Endodermal cell (in vitro differentiated cells): ENCODE data around the gene KANSL1L. TPM values are rescaled to one million over a fixed set of nuclear protein-coding genes. Genes with fewer than 3 reads are reported as not detected.

Source experiments
- DNase-seq: peaks from one replicate; pipeline ENCODE4 v3.0.0-alpha.2; 2017
- H3K27ac ChIP-seq: 2 replicates; pipeline ENCODE4 v1.5.1; 2013; ENCODE audit warnings: mild to moderate bottlenecking, low read depth, low read length, moderate library complexity
- H3K27me3 ChIP-seq: 2 replicates; pipeline ENCODE4 v1.6.1; 2013; ENCODE audit warnings: mild to moderate bottlenecking, low read length, moderate library complexity; ENCODE audit not compliant: insufficient read depth, control insufficient read depth, poor library complexity, severe bottlenecking
- H3K36me3 ChIP-seq: 2 replicates; pipeline ENCODE4 v1.7.0; 2013; ENCODE audit warnings: mild to moderate bottlenecking, low read length, moderate library complexity; ENCODE audit not compliant: control insufficient read depth, insufficient read depth
- H3K4me1 ChIP-seq: one replicate; pipeline ENCODE4 v1.7.0; 2013; ENCODE audit warnings: low read length; ENCODE audit not compliant: control insufficient read depth, insufficient read depth
- H3K4me3 ChIP-seq: 2 replicates; pipeline ENCODE4 v1.5.1; 2013; ENCODE audit warnings: mild to moderate bottlenecking, low read length, moderate library complexity
- H3K9ac ChIP-seq: 2 replicates; pipeline ENCODE4 v1.6.1; 2013; ENCODE audit warnings: mild to moderate bottlenecking, low read length, moderate library complexity; ENCODE audit not compliant: poor library complexity, severe bottlenecking; ENCODE audit errors: extremely low read depth
- H3K9me3 ChIP-seq: 2 replicates; pipeline ENCODE4 v1.6.1; 2013; ENCODE audit warnings: mild to moderate bottlenecking, low read length, moderate library complexity; ENCODE audit not compliant: control insufficient read depth
- H3K27ac Mint-ChIP-seq: 2 replicates; pipeline ENCODE4 v1.8.0; 2020; ENCODE audit warnings: mixed read lengths
- H3K27me3 Mint-ChIP-seq: 2 replicates; pipeline ENCODE4 v1.8.0; 2021; ENCODE audit warnings: mild to moderate bottlenecking, mixed read lengths; ENCODE audit not compliant: insufficient read depth
- H3K36me3 Mint-ChIP-seq: 2 replicates; pipeline ENCODE4 v1.8.0; 2020; ENCODE audit warnings: low read depth, mixed read lengths
- H3K4me1 Mint-ChIP-seq: 2 replicates; pipeline ENCODE4 v1.8.0; 2020; ENCODE audit warnings: mixed read lengths
- H3K4me3 Mint-ChIP-seq: 2 replicates; pipeline ENCODE4 v1.8.0; 2020; ENCODE audit warnings: mild to moderate bottlenecking, moderate library complexity, mixed read lengths
- H3K9me3 Mint-ChIP-seq: 2 replicates; pipeline ENCODE4 v1.8.0; 2020; ENCODE audit warnings: mild to moderate bottlenecking, mixed read lengths
- WGBS, 2 experiments: methylation state at CpG; one replicate each; pipeline versions ENCODE4 v1.1.5 to v1.1.7; 2013; ENCODE audit warnings: missing lambda C conversion rate in 2 of 2, mixed read lengths in 1 of 2; ENCODE audit not compliant: insufficient coverage in 1 of 2, insufficient read length in 1 of 2; 5-methylcytosine and 5-hydroxymethylcytosine counted together
- total RNA-seq, 2 donors: library from RNA; stranded (reverse); fragmentation: NEBNext Ultra II Directional in 1 of 2; extraction: Animal tissue kit (Norgen Biotek cat#: 25700) in 1 of 2; gene quantifications; 2 replicates in 1 of 2; 3 replicates in 1 of 2; pipeline ENCODE4 v1.2.1, GENCODE V29; 2021
- TF ChIP-seq, protein P1 (sequence below): fragments of 200-600 bp; sonication (generic); conservative IDR thresholded peaks from 2 replicates; pipeline ENCODE4 v1.5.0; 2021; ENCODE audit warnings: antibody characterized with exemption, mild to moderate bottlenecking

KANSL1L gene
- total RNA-seq, 2 donors from 2014 or later: 26.6 to 31.3 TPM

DNA sequence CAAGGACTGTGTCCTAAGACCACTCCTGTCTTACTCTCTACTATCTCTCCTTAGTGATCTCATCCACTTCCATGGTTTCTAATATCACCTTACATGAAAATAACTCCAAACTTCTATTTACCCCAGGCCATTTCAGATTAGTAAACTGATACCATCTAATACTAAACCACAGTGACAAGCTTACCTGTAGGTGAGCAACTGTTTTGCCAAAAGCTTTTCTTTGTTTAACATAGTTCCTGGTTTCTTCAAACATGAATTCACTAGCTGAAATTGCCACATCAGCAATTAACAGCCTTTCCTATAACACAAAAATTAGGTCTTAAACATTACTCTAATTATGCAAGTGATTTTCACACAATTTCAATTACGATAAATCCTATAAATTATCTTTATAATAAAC is 31.9 kb upstream of the KANSL1L start:
- no peak overlapping the region for H3K27ac Mint-ChIP-seq
- no CpG with 5 or more reads among the region's 1 CpG for WGBS, 2 experiments
- no peak for DNase-seq

DNA sequence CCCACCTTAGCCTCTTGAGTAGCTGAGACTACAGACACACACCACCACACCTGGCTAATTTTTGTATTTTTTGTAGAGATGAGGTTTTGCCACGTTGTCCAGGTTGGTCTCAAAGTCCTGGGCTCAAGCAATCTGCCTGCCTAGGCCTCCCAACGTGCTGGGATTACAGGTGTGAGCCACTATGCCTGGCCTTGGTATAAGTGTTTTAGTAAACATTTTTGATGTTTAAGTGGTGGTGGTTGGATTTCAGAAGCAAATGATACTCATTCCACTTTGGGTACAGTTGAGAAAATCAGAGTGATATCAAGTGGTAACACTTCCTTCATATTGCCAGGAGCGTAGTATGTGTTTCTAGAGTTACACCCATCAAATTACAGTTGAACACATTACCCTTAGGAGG is 28.6 kb upstream of the KANSL1L start:
- H3K36me3 ChIP-seq: no peaks in the 10 kb centered on the region
- 40 to 90% methylated on average over 1 to 3 of the region's 3 CpGs for WGBS, 2 experiments
- no peak overlapping the region for H3K4me3 ChIP-seq
- H3K27ac Mint-ChIP-seq: no peak overlapping the region
- DNase-seq: no peak
- H3K27me3 Mint-ChIP-seq: peaks cover 6% of the 10 kb centered on the region
- no peak overlapping the region for H3K9ac ChIP-seq
- no peaks in the 10 kb centered on the region for H3K27me3 ChIP-seq
- TF ChIP-seq, protein P1, sequence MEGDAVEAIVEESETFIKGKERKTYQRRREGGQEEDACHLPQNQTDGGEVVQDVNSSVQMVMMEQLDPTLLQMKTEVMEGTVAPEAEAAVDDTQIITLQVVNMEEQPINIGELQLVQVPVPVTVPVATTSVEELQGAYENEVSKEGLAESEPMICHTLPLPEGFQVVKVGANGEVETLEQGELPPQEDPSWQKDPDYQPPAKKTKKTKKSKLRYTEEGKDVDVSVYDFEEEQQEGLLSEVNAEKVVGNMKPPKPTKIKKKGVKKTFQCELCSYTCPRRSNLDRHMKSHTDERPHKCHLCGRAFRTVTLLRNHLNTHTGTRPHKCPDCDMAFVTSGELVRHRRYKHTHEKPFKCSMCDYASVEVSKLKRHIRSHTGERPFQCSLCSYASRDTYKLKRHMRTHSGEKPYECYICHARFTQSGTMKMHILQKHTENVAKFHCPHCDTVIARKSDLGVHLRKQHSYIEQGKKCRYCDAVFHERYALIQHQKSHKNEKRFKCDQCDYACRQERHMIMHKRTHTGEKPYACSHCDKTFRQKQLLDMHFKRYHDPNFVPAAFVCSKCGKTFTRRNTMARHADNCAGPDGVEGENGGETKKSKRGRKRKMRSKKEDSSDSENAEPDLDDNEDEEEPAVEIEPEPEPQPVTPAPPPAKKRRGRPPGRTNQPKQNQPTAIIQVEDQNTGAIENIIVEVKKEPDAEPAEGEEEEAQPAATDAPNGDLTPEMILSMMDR: no peak
- no peaks in the 10 kb centered on the region for H3K9me3 Mint-ChIP-seq
- no peaks in the 10 kb centered on the region for H3K9me3 ChIP-seq
- H3K27ac ChIP-seq: no peak overlapping the region
- H3K4me3 Mint-ChIP-seq: no peak overlapping the region
- H3K36me3 Mint-ChIP-seq: no peaks in the 10 kb centered on the region
- H3K4me1 ChIP-seq: no peaks in the 10 kb centered on the region
- peaks cover 2% of the 10 kb centered on the region for H3K4me1 Mint-ChIP-seq

More for the DNA sequence above, 31.9 kb upstream of the KANSL1L start:
- H3K36me3 ChIP-seq: no peaks in the 10 kb centered on the region
- Mint-ChIP-seq H3K4me1 (peaks cover 2% of the 10 kb centered on the region), H3K36me3 (no peaks in the 10 kb centered on the region), H3K4me3 (no peak overlapping the region), H3K27me3 (no peaks in the 10 kb centered on the region), H3K9me3 (no peaks in the 10 kb centered on the region)
- H3K9me3 ChIP-seq: no peaks in the 10 kb centered on the region
- no peaks in the 10 kb centered on the region for H3K4me1 ChIP-seq
- H3K4me3 ChIP-seq: no peak overlapping the region
- TF ChIP-seq, protein P1: no peak
- no peak overlapping the region for H3K9ac ChIP-seq
- H3K27ac ChIP-seq: no peak overlapping the region
- no peaks in the 10 kb centered on the region for H3K27me3 ChIP-seq

DNA sequence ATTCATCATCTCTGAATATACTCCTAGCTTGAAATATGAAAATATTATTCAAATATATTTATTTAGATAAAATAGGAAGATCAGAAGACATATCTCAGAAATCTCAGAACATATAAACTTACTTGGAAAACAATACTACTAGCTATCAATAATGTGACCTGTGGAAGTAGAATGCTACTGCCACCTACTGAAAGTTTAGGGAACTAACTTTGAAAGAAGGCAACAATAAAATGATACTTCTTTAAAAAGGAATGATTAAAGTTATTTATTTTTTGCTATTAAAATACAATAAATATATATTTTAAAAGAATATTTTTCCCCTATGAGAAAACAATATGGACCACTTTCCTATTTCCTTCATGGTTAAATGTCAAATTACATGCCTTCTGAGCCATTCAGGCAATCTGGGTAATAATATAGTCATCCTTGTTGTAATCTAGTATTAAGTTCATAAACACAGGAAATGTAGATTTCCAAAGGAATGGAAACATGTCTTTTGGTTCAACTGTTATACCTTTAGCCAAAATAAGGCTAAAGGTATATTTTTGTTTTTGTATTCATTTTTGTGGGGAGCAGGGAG is 28.1 kb upstream of the KANSL1L start:
- no peaks in the 10 kb centered on the region for H3K4me1 ChIP-seq
- peaks cover 6% of the 10 kb centered on the region for H3K27me3 Mint-ChIP-seq
- no peaks in the 10 kb centered on the region for H3K9me3 Mint-ChIP-seq
- H3K36me3 ChIP-seq: no peaks in the 10 kb centered on the region
- TF ChIP-seq, protein P1: peak; percentile 91
- H3K4me3 ChIP-seq: no peak overlapping the region
- H3K27ac ChIP-seq: no peak overlapping the region
- no peak overlapping the region for H3K9ac ChIP-seq
- H3K36me3 Mint-ChIP-seq: no peaks in the 10 kb centered on the region
- H3K27me3 ChIP-seq: no peaks in the 10 kb centered on the region
- no peaks in the 10 kb centered on the region for H3K9me3 ChIP-seq
- no peak overlapping the region for H3K27ac Mint-ChIP-seq
- peaks cover 2% of the 10 kb centered on the region for H3K4me1 Mint-ChIP-seq
- no peak overlapping the region for H3K4me3 Mint-ChIP-seq
- no peak for DNase-seq
